Measurements from ENCODE around the gene BMPR1A.

- no peak for TF ChIP-seq CTCF (IDR thresholded peaks at IDR 0.05)
- TF ChIP-seq POLR2A (IDR thresholded peaks at IDR 0.05), result no peak
Observed at GRCh38 chr10:86958901-86959736, 202.7 kb downstream of the BMPR1A start.
